Activated gamma-delta T cell treated with Interleukin-2 at 50 U/mL for 16 hours (primary cell): ENCODE data around the gene DCX.

ENCODE experiments used
- DNase-seq: peaks from one replicate; pipeline ENCODE4 v3.0.0-alpha.2; 2020

DCX gene

DNA sequence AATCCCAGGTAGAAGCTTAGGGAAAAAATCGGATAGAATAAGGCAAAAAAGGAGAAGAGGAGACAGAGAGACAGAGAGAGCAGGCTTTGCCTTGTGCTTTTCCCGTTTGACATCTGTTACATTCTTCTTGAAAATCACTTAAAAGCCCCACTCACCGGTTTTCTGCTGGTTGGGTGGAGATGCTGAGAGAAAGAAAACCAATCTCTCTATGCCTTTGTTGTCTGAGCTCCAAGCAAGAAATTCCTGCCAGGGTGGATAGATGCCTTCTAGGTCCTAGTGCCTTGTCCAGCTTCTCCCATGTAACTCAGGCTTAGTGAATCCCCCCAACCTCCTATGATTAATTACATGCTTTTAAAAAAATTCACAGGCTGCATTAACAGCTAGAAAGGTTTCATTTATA, at the start of gene DCX:
Gene DCX (minus strand): TSS at position 210 of the 400 bp plus-strand sequence. CDS start 1,794 bp downstream, outside the sequence.
- DNase-seq, result no peak

DNA sequence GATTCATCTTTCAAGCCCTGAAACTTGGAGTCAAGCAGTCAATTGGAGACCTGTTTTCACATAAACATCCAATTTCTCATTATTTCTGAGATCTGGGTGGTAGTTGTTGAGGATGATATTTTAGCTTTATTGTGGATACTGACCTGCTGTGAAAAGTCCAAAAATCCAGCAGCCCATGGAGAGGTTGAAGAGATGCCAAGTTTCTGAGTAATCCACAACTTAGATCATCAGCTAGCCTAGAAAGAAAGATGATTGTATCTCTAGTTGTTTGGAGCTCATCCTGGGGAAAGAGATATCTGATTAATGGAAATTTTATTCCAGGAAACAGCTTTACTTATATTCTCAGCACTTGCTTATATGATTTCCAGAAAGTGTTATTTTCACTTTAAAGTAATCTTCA, 48.6 kb upstream of the DCX start:
- DNase-seq, result no peak

DNA sequence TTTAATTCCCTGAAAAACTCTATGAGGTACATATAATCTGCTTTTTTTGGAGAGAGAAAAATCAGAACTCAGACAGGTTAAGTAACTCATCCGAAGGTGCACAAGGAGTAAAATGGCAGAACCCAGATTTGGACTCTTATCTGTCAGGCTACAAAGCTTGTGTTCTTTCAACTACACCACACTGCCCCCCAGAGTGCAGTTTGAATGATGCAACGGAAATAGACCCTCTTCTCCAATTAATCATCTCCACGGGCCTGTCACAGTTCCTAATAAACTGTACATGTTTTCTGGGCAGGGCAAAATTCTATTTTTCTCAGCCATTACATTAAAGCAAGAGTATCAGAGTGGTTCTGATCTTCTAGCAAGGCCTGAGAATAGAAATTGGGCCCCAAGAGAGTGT, 35.3 kb upstream of the DCX start:
- no peak for DNase-seq

DNA sequence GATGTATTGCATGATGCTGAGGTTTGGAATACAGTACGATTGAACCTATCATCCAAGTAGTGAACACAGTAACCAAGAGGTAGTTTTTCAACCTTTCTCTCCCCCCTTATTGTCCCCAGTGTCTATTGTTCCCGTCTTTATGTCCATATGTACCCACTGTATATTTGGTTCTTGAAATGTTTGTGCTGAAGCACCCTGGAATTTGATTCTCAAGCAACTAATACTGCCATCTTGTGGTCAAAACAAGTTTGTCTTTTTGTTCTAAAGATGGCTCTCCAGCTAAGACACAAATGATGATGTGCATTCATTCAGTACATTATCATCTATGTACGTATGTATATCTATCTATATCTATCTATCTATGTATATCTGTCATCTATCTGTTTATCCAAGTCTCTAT, 33.5 kb upstream of the DCX start:
- DNase-seq, result no peak

DNA sequence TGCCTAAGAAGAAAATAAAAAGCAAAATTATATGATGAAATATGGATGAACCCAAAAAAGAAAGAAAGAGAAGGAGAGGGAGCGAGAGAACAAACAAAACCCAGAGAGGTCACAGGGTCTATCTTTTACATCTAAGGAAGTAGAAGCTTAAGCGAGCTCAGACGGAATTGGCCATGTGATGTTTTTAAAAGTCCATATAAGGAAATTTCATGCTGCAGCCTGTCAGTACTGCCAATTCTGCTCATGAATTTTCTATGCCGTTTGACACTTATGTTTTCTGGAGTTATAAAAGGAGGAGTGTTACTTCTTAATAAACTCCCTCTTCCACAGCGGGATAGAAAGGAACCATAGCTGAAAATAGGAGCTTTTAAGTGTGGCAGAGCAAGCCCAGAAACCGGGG, 32.9 kb upstream of the DCX start:
- no peak for DNase-seq

DNA sequence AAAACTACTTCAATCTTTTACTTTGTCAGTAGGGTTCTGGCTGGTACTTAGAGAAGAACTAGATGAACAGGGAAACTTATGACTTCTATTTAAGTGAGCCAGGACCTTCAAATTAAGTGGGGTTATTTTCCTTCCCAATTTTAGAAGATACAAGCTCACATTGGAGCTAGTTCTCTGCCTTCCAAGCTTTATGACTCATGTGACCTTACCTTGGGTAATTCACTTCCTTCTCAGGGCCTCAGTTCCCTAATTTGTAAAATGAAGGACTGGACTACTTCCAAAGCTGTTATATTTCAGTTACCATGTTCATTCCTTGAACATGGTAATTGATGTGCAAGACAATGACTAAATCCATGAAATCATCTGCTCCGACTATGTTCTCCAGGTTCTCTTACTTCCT, 32.0 kb upstream of the DCX start:
- no peak for DNase-seq

DNA sequence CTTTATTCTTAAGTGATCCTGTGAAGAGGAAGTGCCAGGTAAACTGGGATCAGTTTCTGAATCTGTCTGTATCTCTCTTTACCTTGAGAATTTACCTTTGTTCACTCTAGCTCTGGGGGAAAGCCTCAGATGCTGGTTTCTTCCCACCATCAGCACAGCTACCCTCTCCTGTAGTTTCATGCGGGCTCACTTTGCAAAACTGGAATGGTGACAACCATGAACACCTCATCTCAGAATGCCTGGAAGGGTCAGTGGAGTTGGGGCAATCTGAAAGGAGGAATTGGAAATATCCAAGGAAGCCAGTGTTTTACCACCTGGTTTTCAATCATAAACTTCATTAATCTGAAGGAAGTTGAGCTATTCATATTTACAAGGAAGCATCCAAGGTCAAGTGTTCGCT, 30.8 kb upstream of the DCX start:
- DNase-seq, result no peak

DNA sequence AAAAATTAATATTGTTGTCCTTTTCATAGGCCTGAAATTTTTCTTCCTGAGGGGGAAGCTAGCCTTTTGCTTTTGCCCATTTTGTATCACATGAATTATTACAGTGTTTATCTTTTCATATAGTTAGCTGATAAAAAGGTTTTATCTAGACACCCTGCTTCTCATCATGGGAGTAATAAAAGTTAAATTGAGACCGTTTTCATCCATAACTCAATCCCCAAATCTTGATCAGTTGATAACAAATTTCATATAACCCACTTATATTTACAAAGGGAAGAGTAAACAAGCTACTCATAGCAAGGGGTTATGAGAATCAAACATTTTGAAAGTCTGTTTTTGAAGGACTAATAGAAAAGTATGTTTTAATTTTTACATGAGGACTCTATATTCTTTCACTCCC, 23.5 kb upstream of the DCX start:
- no peak for DNase-seq

DNA sequence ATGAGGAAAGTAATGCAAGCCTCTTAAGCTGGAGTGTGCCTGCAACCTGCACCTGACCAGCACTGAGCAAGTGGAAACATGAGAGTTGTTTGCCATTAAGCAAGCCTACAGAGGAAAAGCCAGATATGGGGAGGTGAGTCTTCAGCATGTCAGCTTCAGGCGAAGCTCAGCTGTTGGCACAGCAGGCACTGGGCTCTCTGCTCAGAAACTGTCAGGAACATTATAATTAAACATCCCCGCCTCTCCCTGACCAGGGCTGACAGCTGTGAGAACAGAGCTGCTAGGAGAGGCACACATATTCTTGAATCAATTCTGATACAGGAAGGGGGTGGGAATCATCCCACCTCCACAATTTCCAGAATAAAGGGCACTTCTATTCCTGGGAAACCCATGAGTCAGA, 19.0 kb upstream of the DCX start:
- no peak for DNase-seq

DNA sequence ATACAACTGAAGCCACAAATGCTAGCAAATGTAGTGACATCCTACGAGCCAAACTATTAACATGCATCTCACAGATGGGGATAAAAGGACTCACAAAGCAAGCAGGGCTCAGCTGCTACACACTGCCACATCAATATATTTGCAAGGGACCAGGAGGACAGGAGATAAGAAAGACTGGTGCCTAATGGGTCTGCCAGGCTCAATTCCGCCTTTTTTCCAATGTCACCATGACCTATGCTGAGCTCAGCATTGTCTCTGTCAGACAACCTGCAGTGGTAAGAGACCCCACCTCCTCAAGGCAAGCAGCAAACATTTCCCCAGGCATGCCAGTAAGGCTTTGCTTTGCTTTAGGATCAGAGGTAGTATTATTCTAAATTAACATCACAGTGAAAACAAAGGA, 435 bp downstream of the DCX start:
- DNase-seq, result no peak

DNA sequence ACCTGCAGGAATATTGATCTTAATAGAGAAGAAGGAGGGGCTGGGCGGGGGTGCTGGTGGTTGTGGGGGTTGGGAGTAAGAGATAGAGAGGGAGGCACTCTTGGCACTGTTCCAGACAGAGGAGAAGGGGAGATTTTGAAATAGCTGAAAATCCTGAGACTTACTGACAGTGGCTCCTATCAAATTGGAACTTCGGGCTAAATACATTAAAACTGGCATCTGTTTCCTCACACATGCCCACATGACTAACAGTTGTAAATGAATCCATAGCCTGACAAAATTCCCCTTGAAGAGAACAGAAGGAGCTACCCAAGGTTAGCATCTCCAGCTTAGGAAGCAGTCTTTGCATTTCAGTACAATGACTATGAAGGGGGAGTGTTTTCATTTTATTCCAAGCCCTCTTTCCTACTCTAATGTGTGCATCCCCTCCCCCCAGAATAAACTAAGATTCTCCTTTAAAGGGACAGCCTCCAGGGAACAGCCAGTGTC, 1.4 kb downstream of the DCX start:
- DNase-seq, result no peak

DNA sequence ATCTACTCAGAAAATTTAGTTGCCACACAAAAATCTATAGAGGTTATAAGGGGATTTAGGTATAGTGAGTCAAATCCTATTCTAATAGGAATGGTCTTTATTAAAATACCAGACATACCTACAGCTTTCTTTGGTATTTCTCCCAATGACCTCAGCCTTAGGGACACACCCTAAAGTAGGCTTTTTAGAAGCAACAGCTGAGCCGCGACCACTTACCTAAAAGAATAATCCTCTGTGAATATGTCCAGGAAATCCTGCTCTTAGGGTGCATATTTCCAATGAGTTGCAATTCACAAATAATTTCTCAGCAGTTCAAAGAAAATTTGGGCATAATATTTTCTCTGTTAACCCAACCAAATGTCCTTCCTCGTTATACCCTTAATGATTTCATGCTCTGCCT, 2.7 kb downstream of the DCX start:
- DNase-seq, result no peak

DNA sequence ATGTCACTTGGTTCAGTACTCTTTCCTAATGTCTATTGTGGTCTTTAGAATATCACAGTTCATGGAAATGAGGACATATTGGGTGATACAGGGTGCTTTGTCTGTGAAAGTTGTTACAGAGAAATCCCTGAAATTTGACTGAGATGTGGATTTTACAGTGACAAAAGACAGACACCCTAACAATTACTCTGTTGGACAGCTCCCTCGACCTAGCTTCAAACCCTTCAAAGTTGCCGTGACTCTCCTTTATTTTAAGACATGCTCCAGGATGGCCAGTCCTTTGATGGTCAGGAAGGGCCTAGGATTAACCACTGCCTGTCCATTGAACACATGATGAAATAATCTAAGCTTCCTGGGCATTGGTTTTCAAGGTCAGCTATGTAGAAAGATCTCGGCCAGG, 4.0 kb downstream of the DCX start:
- no peak for DNase-seq

DNA sequence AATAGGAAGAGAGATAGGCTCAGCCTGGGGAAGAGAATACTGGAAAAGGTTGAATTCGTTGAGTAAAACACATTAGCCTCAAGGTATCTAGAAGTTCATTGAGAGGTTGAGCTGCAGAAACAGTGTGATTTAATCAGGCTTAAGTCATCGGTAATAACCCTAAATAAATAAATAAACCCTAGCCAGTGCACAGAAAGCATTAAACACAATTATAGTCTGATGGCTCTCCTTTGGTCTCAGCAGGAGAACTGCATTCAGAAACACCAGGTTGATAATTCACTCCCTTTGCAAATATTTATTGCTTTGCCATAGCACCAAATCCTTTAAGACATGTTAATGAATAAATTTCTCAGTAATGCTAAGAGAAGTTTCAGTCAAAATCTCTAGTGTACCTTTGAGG, 9.6 kb downstream of the DCX start:
- no peak for DNase-seq

DNA sequence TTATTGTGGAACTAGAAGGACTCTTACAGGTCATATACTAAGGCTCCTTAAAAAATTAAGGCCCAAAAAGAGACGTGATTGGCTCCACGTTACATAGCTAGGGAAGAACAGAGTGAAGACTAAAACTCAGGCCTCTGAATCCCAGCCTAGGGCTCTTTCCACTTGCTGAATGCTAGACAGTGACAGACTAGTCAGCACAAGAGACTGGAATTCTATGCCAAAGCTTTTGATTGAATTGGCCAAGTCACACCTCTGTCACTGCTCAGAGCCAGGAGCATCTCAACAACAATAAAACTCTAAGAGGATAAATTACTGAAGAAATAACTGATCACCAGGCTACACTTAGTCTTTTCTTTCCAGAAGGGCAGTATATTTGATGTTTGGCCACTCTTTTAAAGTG, 16.8 kb downstream of the DCX start:
- no peak for DNase-seq

DNA sequence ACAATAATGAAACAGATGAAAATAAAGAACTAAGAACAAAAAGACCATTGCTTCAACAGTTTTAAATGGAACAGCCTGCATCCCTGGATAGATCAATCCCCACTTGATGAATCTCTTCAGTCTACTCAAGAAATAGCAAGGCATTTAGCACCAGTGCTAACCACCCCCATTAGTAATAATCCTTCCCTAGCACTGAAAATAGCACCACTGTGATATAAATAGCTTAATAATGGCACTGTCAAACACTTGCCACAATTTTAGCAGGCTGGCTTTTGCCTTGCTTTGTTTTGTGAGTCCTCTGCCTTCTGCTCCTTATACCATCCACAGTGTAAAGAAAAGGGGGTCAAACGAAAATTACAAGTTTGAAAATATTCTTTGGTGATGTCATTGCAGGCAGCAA, 17.4 kb downstream of the DCX start:
- DNase-seq, result no peak

DNA sequence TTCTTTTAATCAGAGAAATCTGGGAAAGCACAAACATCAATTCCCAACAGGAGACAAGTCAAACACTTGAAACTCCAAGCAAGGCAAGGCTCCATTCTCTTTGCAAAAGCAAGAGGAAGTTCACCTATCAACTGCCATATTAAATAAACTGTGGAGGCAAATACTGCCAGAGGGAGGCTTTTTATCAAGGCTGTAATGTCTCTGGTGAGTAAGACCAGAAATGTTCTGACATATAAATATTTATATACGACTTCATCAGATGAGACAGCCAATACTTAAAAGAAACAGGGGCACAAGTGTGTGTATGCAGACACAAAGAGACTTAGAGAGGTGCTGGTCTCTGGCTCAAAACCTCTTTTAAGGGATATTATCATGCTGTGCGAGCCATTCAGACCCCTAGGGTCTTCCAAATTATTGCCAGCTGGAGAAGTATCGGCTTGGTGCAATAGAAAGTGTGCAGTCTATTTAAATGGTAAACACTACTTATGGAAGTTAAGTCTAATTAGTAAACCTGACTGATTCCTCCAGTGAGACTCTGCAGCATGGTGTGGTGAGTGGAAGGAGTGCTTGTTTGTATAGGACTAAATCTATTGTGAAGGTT, 24.4 kb downstream of the DCX start:
- no peak for DNase-seq

DNA sequence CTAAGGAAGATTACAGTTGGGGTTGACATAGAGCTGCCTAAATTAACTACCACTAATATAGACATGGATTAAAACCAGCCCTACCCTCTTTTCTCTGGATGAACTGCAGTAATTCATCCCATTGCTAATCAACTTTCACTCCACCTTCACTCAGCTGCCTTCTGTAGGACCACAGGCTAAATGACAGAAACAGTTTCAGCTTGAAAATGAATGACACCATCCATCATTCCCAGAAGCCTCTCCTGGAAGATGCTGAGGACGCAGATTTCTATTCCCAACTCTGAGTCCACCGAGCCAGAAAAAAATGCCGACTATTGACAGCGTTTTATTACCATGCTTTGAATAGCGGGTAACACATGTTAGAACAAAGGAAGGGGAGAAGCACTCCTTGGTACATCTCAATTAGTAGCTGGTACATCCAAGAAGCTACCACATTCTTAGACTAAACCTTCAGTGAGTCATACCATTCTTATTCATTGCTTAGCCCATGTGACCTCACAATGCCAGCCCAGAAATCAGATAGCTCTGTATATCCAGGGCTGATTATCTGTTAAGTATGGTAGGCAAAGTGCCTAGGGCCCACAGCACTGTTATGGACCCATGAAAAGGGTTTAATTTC, 25.3 kb downstream of the DCX start:
- no peak for DNase-seq

DNA sequence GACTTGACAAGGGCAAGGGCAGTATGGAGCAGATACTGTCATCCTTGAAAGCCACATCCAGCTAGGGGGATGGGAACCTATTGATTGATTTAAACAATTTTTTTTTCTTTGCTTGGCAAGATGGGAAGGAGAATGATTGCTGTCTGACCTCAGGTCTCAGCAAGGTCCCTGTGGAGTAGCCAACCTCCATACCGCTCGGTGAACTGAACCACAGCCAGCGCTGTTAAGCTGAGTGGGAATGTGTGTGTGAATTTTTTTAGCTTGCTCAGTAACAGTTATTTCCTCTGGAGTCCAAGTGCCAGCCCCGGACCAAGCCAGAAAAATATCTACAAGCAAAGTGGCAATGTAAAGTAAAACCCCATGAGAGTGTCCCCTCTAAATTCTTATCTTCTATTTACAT, 25.9 kb downstream of the DCX start:
- DNase-seq, result no peak

DNA sequence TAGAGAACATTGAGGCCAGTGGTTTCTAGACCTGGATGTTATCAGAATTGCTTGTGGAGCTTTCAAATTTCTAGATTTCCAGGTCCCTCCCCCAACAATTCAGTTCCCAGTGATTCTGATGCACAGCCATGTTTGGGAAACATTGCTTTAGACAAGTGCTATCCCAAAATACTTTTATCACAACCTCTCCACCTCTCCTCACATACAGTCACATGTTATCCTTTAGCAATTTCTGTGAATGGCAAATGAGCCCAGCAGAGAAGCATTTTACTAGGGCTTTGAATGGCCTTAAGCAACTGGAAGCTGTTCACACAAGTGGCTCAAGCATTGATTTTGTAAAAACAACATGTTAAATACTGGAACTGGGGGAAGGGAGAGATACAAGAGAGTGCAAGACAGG, 29.7 kb downstream of the DCX start:
- DNase-seq, result no peak

DNA sequence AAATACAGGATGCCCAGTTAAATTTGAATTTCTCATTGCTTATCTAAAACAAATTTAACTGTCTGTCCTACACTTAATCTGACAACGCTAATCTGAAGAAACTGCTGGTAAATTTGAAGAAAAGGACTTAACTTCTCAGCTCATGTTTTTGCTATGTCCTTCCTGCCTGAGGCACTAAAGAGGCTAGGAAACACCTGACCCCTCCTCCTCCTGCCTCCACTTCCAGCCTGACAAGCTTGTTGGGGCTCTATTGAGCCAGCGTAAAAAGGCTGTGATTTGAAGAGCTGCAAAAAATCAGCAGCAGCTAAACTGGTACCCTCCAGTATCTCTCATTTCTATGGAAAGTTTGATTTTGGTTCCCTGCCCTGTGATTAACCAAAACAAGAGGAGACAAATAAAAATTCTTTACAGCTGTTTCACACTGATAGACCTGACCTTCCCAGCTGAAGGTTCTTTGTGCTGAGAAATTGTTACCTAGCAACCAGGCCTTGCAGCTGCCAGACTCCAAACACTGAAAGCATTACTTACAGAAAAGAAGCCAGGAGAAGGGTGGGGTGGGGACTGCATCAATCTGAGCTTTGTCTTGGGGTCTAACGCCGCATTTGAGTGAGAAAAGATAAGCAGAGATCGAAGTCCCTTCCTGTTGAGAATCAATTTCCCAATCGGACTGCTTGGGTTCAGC, 35.0 kb downstream of the DCX start:
- DNase-seq, result no peak

DNA sequence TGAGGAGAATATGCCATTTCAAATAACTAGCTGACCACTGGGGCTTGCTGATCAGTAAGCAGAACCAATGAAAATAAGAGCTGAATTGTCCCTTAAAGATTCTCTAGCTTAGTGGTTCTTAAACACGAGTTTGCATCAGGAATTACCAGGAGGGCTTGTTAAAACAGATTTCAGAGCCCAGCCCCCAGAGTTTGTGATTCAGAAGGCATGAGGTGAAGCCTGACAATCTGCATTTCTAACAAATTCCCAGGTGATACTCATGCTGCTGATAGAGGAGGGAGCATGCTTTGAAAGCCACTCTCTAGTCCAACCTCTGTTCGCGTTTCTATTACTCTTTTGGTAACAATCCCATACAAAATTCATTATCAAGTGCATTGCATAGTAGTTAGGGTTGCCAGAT, 35.5 kb downstream of the DCX start:
- DNase-seq, result no peak

DNA sequence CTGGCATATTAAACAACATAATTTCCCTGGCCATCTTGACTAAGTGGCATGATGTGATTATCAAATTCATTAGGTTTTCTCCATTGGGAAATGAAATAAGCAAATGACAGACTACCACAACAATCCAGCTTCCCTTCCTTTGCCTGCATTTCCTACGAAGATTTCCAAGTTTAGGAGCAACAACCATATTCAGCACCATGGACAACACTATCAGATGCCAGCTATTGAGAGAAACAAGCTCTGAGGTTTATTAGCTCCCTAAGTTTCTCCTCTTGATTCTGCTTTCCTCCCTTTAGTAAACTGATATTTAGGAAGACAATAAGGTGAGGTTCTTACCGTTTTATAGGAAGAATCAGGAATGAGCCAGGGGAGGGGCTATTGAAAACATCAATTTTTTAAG, 36.2 kb downstream of the DCX start:
- DNase-seq, result no peak

DNA sequence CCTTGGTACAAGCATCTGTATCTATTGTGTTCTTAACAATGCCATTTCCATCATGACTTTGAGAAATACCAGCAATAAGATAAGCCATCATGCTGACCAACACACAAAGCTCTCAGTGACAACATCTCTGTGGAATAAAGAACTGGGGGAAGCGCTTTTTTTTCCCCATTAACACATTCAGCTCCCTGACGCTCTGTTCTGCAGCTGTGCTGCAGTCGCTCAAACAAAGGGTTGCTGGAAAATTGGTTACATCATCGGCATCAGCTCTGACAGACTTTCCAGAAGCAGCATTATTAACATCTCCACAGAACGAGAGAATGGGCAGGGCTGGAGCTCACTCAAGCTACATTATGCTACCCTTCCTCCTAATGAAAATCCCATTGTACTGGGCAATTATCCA, 39.9 kb downstream of the DCX start:
- no peak for DNase-seq
